ENCODE measurements around the gene MFSD12. TPM values are rescaled to one million over a fixed set of nuclear protein-coding genes. Genes with fewer than 3 reads are reported as not detected.

MFSD12 gene
- total RNA-seq, 1 donor from 2014 or later = 76.9 TPM

GRCh38 chr19:3577723-3578344 is 20.4 kb upstream of the MFSD12 start:
- ATAC-seq (ENCODE audit: low read depth) = no peak
- H3K4me1 Mint-ChIP-seq = peaks cover 8% of the 10 kb centered on the region
- no peak overlapping the region for H3K27ac Mint-ChIP-seq
- intact Hi-C loops (cut with micrococcal nuclease) = loop anchor here (10.0 kb wide), 1 partner anchor 393 kb away; the partner anchor contains the start of gene NCLN
- no peak for DNase-seq
- peaks cover 11% of the 10 kb centered on the region for H3K36me3 Mint-ChIP-seq (ENCODE audit: low read depth)
- ChIA-PET CTCF (no interaction called here), POLR2A (no interaction called here)
- H3K9me3 Mint-ChIP-seq = no peaks in the 10 kb centered on the region
- TF ChIP-seq CTCF (IDR thresholded peaks at IDR 0.05) = no peak
- no peaks in the 10 kb centered on the region for H3K27me3 Mint-ChIP-seq
- no peak overlapping the region for H3K4me3 Mint-ChIP-seq

GRCh38 chr19:3576696-3577443 is 19.5 kb upstream of the MFSD12 start:
- intact Hi-C loops (cut with micrococcal nuclease) = loop anchor here (10.0 kb wide), 1 partner anchor 392 kb away; the partner anchor contains the start of gene NCLN
- peaks cover 16% of the 10 kb centered on the region for H3K4me1 Mint-ChIP-seq
- H3K27me3 Mint-ChIP-seq = no peaks in the 10 kb centered on the region
- DNase-seq = no peak
- ChIA-PET CTCF (no interaction called here), POLR2A (no interaction called here)
- no peak for ATAC-seq (ENCODE audit: low read depth)
- no peak overlapping the region for H3K27ac Mint-ChIP-seq
- TF ChIP-seq CTCF (IDR thresholded peaks at IDR 0.05) = no peak
- H3K4me3 Mint-ChIP-seq = no peak overlapping the region
- no peaks in the 10 kb centered on the region for H3K9me3 Mint-ChIP-seq
- H3K36me3 Mint-ChIP-seq (ENCODE audit: low read depth) = peaks cover 11% of the 10 kb centered on the region

GRCh38 chr19:3575949-3576673 is 18.7 kb upstream of the MFSD12 start:
- intact Hi-C loops (cut with micrococcal nuclease) = loop anchor here (10.0 kb wide), 1 partner anchor 391 kb away; the partner anchor contains the start of gene NCLN
- TF ChIP-seq CTCF (IDR thresholded peaks at IDR 0.05) = no peak
- Mint-ChIP-seq H3K27me3 (no peaks in the 10 kb centered on the region), H3K4me3 (no peak overlapping the region), H3K27ac (no peak overlapping the region), H3K36me3 (ENCODE audit: low read depth) (peaks cover 11% of the 10 kb centered on the region), H3K9me3 (no peaks in the 10 kb centered on the region), H3K4me1 (peaks cover 19% of the 10 kb centered on the region)
- POLR2A ChIA-PET = no interaction called here
- CTCF ChIA-PET = no interaction called here
- DNase-seq (no peak), ATAC-seq (ENCODE audit: low read depth) (no peak)

GRCh38 chr19:3575260-3575741 is 17.9 kb upstream of the MFSD12 start:
- Mint-ChIP-seq H3K27me3 (no peaks in the 10 kb centered on the region), H3K4me3 (peak overlapping the region; percentile 45), H3K27ac (no peak overlapping the region), H3K9me3 (no peaks in the 10 kb centered on the region), H3K36me3 (ENCODE audit: low read depth) (peaks cover 11% of the 10 kb centered on the region), H3K4me1 (peaks cover 19% of the 10 kb centered on the region)
- ATAC-seq (ENCODE audit: low read depth) (no peak), DNase-seq (no peak)
- ChIA-PET POLR2A (interaction anchor here (0.6 to 0.7 kb wide), 3 partner anchors 408 to 1273 kb away, joined by 3 read pairs; no protein-coding TSS in a partner anchor), CTCF (no interaction called here)
- TF ChIP-seq CTCF (IDR thresholded peaks at IDR 0.05) = no peak
- intact Hi-C loops (cut with micrococcal nuclease) = loop anchor here (10.0 kb wide), 1 partner anchor 390 kb away; the partner anchor contains the start of gene NCLN

Data from activated B cell treated with CpG ODN at 0.5 μM for 24 hours (primary cell).